Measurements from ENCODE around the gene ENDOU. TPM values are rescaled to one million over a fixed set of nuclear protein-coding genes. Genes with fewer than 3 reads are reported as not detected.

The ENDOU gene
- total RNA-seq, 1 donor from 2014 or later: not detected

- H3K4me3 ChIP-seq (ENCODE audit: low read depth, low read length): no peak overlapping the region
- TF ChIP-seq, protein P1, sequence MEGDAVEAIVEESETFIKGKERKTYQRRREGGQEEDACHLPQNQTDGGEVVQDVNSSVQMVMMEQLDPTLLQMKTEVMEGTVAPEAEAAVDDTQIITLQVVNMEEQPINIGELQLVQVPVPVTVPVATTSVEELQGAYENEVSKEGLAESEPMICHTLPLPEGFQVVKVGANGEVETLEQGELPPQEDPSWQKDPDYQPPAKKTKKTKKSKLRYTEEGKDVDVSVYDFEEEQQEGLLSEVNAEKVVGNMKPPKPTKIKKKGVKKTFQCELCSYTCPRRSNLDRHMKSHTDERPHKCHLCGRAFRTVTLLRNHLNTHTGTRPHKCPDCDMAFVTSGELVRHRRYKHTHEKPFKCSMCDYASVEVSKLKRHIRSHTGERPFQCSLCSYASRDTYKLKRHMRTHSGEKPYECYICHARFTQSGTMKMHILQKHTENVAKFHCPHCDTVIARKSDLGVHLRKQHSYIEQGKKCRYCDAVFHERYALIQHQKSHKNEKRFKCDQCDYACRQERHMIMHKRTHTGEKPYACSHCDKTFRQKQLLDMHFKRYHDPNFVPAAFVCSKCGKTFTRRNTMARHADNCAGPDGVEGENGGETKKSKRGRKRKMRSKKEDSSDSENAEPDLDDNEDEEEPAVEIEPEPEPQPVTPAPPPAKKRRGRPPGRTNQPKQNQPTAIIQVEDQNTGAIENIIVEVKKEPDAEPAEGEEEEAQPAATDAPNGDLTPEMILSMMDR (conservative IDR thresholded peaks at IDR 0.05; ENCODE audit: low read depth, low read length): no peak
These were observed 46.0 kb upstream of the ENDOU start for GRCh38 chr12:47771304-47771703.

GRCh38 chr12:47770086-47770726 is 44.9 kb upstream of the ENDOU start:
- no peak overlapping the region for H3K4me3 ChIP-seq (ENCODE audit: low read depth, low read length)
- DNase-seq (ENCODE audit: low read depth): no peak
- TF ChIP-seq, protein P1 (conservative IDR thresholded peaks at IDR 0.05; ENCODE audit: low read depth, low read length): no peak

More at GRCh38 chr12:47771304-47771703, 46.0 kb upstream of the ENDOU start:
- DNase-seq (ENCODE audit: low read depth): no peak

GRCh38 chr12:47769234-47770085 is 44.2 kb upstream of the ENDOU start:
- no peak for DNase-seq (ENCODE audit: low read depth)
- TF ChIP-seq, protein P1 (conservative IDR thresholded peaks at IDR 0.05; ENCODE audit: low read depth, low read length): no peak
- no peak overlapping the region for H3K4me3 ChIP-seq (ENCODE audit: low read depth, low read length)

GRCh38 chr12:47768323-47768811 is 43.1 kb upstream of the ENDOU start:
- no peak overlapping the region for H3K4me3 ChIP-seq (ENCODE audit: low read depth, low read length)
- no peak for DNase-seq (ENCODE audit: low read depth)
- TF ChIP-seq, protein P1 (conservative IDR thresholded peaks at IDR 0.05; ENCODE audit: low read depth, low read length): no peak

- H3K4me3 ChIP-seq (ENCODE audit: low read depth, low read length): no peak overlapping the region
- DNase-seq (ENCODE audit: low read depth): no peak
- TF ChIP-seq, protein P1 (conservative IDR thresholded peaks at IDR 0.05; ENCODE audit: low read depth, low read length): peak; percentile 74
These were observed 42.0 kb upstream of the ENDOU start for GRCh38 chr12:47767216-47767724.

DNA sequence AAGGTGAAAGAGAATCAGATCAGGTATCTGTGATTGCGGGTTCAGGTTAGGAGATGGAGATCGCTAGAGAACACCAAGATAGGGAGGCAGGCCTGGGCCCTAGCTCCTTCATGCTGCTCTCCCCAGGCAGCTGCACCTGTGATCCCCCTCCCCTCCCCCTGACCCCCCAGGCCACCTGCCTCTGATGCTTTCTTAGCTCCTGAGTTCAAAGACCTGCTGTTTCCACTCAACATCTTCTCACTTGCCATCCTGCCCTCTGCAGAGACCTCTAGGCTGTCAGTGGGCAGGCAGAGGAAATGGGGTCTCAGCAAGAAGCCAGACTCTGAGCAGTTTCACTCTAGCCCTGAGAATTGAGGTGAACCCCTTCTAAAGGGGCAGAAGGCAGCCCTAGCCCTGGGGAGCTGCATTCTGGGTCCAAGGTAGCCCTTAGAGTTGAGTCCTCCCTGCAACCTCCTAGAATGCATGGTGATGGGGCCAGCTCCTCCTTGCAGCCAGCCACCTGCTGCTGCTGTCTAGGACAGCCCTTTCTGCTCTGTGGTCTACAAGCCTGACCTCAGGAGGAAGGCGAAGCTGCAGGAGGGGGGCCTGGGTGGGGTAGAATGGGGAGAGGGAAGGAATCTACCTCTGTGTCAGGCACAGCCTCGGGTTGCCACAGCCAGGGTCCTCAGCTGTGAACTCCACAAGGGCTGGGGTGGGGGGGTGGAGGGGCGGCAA is 41.4 kb upstream of the ENDOU start:
- no peak overlapping the region for H3K4me3 ChIP-seq (ENCODE audit: low read depth, low read length)
- TF ChIP-seq, protein P1 (conservative IDR thresholded peaks at IDR 0.05; ENCODE audit: low read depth, low read length): no peak
- no peak for DNase-seq (ENCODE audit: low read depth)

Data from epithelial cell of proximal tubule (primary cell).